ENCODE data around the gene FBXO34. TPM values are rescaled to one million over a fixed set of nuclear protein-coding genes. Genes with fewer than 3 reads are reported as not detected.

The FBXO34 gene
- total RNA-seq, 1 experiment from 2014 or later = 12.0 TPM

GRCh38 chr14:55401751-55402150 lies 130.5 kb downstream of the FBXO34 start:
- Mint-ChIP-seq H3K27me3 (ENCODE audit: insufficient read depth, unreplicated experiment) (no peaks in the 10 kb centered on the region), H3K36me3 (ENCODE audit: insufficient read depth, unreplicated experiment) (peaks cover 13% of the 10 kb centered on the region), H3K9me3 (ENCODE audit: unreplicated experiment) (no peaks in the 10 kb centered on the region), H3K27ac (ENCODE audit: low read depth, unreplicated experiment) (no peak overlapping the region), H3K4me1 (ENCODE audit: insufficient read depth, unreplicated experiment) (peaks cover 8% of the 10 kb centered on the region), H3K4me3 (ENCODE audit: unreplicated experiment) (no peak overlapping the region)
- no TSS peak for BruUV-seq (replicated peaks)
- CTCF ChIA-PET = no interaction called here
- intact Hi-C loops (cut with micrococcal nuclease) = no loop called here
- no peak for DNase-seq (ENCODE audit: unreplicated experiment)
- POLR2A ChIA-PET = no interaction called here
- TF ChIP-seq, protein P1, sequence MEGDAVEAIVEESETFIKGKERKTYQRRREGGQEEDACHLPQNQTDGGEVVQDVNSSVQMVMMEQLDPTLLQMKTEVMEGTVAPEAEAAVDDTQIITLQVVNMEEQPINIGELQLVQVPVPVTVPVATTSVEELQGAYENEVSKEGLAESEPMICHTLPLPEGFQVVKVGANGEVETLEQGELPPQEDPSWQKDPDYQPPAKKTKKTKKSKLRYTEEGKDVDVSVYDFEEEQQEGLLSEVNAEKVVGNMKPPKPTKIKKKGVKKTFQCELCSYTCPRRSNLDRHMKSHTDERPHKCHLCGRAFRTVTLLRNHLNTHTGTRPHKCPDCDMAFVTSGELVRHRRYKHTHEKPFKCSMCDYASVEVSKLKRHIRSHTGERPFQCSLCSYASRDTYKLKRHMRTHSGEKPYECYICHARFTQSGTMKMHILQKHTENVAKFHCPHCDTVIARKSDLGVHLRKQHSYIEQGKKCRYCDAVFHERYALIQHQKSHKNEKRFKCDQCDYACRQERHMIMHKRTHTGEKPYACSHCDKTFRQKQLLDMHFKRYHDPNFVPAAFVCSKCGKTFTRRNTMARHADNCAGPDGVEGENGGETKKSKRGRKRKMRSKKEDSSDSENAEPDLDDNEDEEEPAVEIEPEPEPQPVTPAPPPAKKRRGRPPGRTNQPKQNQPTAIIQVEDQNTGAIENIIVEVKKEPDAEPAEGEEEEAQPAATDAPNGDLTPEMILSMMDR (IDR thresholded peaks at IDR 0.05; ENCODE audit: unreplicated experiment) = no peak

Other genes starting within 250 kb of the FBXO34 start
- gene WDHD1, start 244.3 kb upstream of the FBXO34 start, total RNA-seq (2022) = 5.8 and 6.5 TPM in 2 replicates
- 24.6 and 29.6 TPM in 2 replicates for gene SOCS4, start 244.2 kb upstream of the FBXO34 start, total RNA-seq (2022)
- 118 and 123 TPM in 2 replicates for gene MAPK1IP1L, start 219.8 kb upstream of the FBXO34 start, total RNA-seq (2022)
- 154 and 178 TPM in 2 replicates for gene LGALS3, start 142.2 kb upstream of the FBXO34 start, total RNA-seq (2022)
- gene DLGAP5, start 79.8 kb upstream of the FBXO34 start, total RNA-seq (2022) = 13.4 and 17.6 TPM in 2 replicates
- 6.5 and 6.6 TPM in 2 replicates for gene ATG14, start 140.4 kb downstream of the FBXO34 start, total RNA-seq (2022)
- gene TBPL2, start 169.2 kb downstream of the FBXO34 start, total RNA-seq (2022) = not detected in 2 replicates

All from MCF 10A (cell line).